Type B pancreatic cell (in vitro differentiated cells): ENCODE measurements around the gene SLC6A9. TPM values are rescaled to one million over a fixed set of nuclear protein-coding genes. Genes with fewer than 3 reads are reported as not detected.

Experiments used
- DNase-seq: peaks from one replicate; pipeline ENCODE4 v3.0.0; 2021; ENCODE audit warnings: mixed read lengths; ENCODE audit not compliant: unreplicated experiment; ENCODE audit errors: extremely low spot score
- H3K27ac Mint-ChIP-seq: 2 replicates; pipeline ENCODE4 v1.8.0; 2021; ENCODE audit warnings: mild to moderate bottlenecking, mixed read lengths
- H3K27me3 Mint-ChIP-seq: 2 replicates; pipeline ENCODE4 v1.8.0; 2021; ENCODE audit warnings: mixed read lengths
- H3K36me3 Mint-ChIP-seq: 2 replicates; pipeline ENCODE4 v1.8.0; 2021; ENCODE audit warnings: mixed read lengths
- H3K4me1 Mint-ChIP-seq: one replicate; pipeline ENCODE4 v1.8.0; 2021; ENCODE audit warnings: mixed read lengths; ENCODE audit not compliant: unreplicated experiment
- H3K4me3 Mint-ChIP-seq: 2 replicates; pipeline ENCODE4 v1.8.0; 2021; ENCODE audit warnings: mild to moderate bottlenecking, mixed read lengths
- H3K9me3 Mint-ChIP-seq: 2 replicates; pipeline ENCODE4 v1.8.0; 2021; ENCODE audit warnings: mixed read lengths
- total RNA-seq: library from RNA; stranded (reverse); gene quantifications from 2 replicates; pipeline ENCODE4 v1.2.1, GENCODE V29; 2021; ENCODE audit warnings: low replicate concordance
- TF ChIP-seq, protein P1 (sequence below): fragments of 200-600 bp; sonication (generic); conservative IDR thresholded peaks from 2 replicates; pipeline ENCODE4 v1.5.0; 2021; ENCODE audit warnings: antibody characterized with exemption, mild to moderate bottlenecking

Gene SLC6A9
- total RNA-seq, 1 donor from 2014 or later = 21.0 TPM

DNA sequence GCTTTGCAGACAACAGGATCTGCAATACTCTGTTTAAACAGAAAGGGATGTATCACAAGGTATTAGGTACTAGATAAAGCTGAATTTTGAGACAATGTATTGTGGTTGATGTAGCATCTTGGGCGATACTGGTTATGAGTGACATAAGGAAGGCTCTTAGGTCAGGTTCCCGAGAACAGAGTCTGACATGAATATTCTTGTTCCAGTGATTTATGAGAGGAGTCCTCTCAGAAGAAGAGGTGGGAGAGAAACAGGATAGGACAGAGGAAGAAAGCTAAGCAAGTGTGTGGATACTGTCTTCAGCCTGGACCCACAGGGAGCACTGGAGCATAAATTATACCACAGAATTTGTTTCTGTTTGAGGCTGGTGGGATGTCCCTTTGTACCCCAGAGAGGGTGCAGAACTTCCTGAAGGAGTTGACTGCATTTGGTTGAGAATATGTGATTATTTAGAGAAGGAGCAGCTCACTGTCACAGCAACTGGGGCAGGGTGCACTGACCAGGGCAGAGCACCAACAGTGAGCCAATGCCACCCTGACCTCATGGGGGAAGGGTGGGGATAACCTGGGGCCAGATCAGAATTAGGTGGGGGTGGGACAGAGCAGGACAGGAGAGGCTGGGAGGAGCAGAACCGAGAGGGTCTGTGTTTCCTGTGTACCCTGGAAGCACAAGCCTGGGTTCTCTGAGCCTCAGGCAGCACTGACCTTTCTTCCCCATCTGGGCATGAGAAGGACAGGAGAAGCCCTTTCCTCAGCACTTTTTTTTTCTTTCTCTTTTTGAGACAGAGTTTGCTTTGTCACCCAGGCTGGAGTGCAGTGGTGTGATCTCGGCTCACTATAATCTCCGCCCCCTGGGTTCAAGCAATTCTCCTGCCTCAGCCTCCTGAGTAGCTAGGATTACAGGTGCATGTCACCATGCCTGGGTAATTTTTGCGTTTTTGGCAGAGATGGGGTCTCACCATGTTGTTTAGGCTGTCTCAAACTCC is 36.3 kb upstream of the SLC6A9 start:
- peaks cover 16% of the 10 kb centered on the region for H3K4me1 Mint-ChIP-seq
- H3K36me3 Mint-ChIP-seq = no peaks in the 10 kb centered on the region
- H3K27ac Mint-ChIP-seq = no peak overlapping the region
- H3K4me3 Mint-ChIP-seq = no peak overlapping the region
- TF ChIP-seq, protein P1, sequence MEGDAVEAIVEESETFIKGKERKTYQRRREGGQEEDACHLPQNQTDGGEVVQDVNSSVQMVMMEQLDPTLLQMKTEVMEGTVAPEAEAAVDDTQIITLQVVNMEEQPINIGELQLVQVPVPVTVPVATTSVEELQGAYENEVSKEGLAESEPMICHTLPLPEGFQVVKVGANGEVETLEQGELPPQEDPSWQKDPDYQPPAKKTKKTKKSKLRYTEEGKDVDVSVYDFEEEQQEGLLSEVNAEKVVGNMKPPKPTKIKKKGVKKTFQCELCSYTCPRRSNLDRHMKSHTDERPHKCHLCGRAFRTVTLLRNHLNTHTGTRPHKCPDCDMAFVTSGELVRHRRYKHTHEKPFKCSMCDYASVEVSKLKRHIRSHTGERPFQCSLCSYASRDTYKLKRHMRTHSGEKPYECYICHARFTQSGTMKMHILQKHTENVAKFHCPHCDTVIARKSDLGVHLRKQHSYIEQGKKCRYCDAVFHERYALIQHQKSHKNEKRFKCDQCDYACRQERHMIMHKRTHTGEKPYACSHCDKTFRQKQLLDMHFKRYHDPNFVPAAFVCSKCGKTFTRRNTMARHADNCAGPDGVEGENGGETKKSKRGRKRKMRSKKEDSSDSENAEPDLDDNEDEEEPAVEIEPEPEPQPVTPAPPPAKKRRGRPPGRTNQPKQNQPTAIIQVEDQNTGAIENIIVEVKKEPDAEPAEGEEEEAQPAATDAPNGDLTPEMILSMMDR = no peak
- no peak for DNase-seq
- H3K27me3 Mint-ChIP-seq = peaks cover 18% of the 10 kb centered on the region
- H3K9me3 Mint-ChIP-seq = no peaks in the 10 kb centered on the region

DNA sequence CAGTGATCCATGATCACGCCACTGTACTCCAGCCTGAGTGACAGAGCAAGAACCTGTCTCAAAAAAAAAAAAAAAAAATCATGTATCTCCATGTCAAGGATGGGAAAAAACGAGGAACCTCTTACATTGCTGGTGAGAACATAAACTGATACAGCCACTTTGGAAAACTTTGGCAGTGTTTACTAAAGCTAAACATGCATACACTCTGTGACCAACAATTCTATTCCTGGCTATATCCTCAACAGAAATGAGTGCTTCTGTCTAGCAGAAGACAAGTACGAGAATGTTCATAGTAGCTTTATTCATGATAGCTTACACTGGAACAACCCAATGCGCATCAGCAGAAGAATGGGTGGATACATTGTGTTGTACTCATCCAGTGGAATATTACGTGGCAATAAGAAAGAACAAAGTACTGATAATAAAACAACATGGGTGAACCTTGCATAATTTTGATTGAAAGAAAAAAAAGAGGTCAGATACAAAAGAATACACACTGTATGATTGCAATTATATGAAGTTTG is 31.5 kb upstream of the SLC6A9 start:
- Mint-ChIP-seq H3K4me3 (no peak overlapping the region), H3K27me3 (peaks cover 14% of the 10 kb centered on the region), H3K36me3 (no peaks in the 10 kb centered on the region), H3K9me3 (no peaks in the 10 kb centered on the region), H3K27ac (no peak overlapping the region), H3K4me1 (peaks cover 9% of the 10 kb centered on the region)
- TF ChIP-seq, protein P1 = no peak
- no peak for DNase-seq

DNA sequence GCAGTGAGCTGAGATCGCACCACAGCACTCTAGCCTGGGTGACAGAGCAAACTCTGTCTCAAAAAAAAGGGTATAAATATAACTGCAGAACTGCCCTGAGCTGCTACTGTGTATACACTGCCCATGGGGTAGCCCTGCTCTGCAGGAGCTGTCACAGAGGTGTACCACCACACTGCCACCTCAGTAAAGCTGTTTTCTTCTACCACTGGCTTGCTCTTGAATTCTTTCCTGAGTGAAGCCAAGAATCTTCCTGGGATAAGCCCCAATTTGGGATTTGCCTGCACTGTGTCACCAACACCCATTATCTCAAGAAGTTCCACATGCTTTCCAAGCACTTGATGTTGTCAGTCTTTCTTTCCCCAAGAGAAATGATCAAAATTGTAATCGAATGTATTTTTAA is 30.6 kb upstream of the SLC6A9 start:
- DNase-seq = no peak
- no peaks in the 10 kb centered on the region for H3K36me3 Mint-ChIP-seq
- no peaks in the 10 kb centered on the region for H3K9me3 Mint-ChIP-seq
- peaks cover 4% of the 10 kb centered on the region for H3K4me1 Mint-ChIP-seq
- TF ChIP-seq, protein P1 = no peak
- no peak overlapping the region for H3K27ac Mint-ChIP-seq
- H3K27me3 Mint-ChIP-seq = peaks cover 10% of the 10 kb centered on the region
- H3K4me3 Mint-ChIP-seq = no peak overlapping the region

DNA sequence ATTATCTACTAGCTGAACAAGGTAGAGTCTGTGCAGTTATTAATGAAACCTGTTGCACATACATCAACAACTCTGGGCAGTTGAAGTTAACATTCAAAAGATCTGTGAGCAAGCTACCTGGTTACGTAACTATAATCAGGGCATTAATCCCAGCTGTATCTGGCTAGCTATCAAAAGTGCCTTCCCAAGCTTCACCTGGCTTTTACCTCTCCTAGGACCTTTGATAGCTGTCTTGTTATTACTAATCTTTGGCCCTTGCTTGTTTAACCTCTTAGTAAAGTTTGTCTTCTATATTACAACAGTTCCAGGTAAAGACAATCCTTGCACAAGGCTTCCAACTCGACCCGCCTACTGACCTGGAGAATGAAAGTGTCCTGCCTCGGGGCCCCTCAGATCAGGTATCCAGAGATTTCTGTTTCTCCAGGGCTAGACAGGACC is 29.6 kb upstream of the SLC6A9 start:
- Mint-ChIP-seq H3K4me3 (no peak overlapping the region), H3K27ac (no peak overlapping the region), H3K36me3 (no peaks in the 10 kb centered on the region), H3K9me3 (no peaks in the 10 kb centered on the region), H3K4me1 (peaks cover 4% of the 10 kb centered on the region), H3K27me3 (peaks cover 10% of the 10 kb centered on the region)
- no peak for DNase-seq
- TF ChIP-seq, protein P1 = no peak

DNA sequence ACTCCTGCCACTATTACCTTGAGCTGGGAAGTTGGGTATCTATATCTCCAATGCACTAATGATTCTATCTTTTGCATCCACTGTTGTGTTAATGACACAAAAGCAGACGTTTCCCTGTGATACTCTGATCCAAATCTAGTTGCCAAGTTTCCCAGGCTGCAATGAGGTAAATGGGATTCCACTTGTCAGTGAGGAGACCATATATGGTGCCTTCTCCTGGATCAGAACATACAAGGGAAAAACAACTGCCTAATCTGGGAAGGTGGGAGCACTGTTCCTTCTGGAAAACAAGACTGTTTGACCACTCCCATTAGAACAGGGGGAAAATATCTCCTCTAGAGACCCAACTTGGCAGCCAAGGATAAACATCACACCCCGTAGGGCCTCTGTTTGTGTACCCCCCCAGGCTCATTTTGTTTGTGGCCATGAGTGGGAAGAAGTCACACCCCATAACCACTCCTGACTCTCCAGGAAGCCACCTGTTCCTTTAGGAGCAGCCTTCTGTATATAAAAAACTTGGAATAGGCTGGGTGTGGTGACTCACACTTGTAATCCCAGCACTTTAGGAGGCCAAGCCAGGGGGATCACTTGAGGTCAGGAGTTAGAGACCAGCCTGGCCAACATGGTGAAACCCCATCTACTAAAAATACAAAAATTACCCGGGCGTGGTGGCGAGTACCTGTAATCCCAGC is 28.5 kb upstream of the SLC6A9 start:
- Mint-ChIP-seq H3K36me3 (no peaks in the 10 kb centered on the region), H3K9me3 (no peaks in the 10 kb centered on the region), H3K4me3 (no peak overlapping the region), H3K4me1 (peaks cover 4% of the 10 kb centered on the region), H3K27me3 (peaks cover 10% of the 10 kb centered on the region), H3K27ac (no peak overlapping the region)
- no peak for DNase-seq
- TF ChIP-seq, protein P1 = no peak
